ENCODE data around the gene TPO. TPM values are rescaled to one million over a fixed set of nuclear protein-coding genes. Genes with fewer than 3 reads are reported as not detected.
A peak's percentile ranks its signal among the peaks of the same experiment; 100 is the strongest.

Gene TPO
- total RNA-seq, 2 donors from 2014 or later: not detected

DNA sequence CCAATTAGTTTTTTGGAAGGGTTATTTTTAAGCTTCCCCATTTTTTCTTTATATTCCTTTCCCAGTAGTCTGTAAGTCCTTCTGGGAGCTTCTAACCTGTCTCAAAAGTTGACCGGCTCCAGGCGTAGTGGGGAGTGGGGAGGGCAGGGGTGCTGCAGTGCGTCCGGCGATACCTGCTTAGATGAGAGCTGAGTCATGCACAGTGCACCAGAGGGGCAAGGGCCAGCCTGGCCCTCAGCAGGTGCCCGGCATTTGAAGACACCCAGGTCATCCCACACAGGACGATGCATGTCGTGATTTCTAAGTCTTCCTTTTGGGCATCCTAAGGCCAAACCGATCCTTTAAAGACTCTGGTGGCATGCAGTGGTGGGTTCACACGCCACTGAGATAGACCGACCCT, 73.4 kb downstream of the TPO start:
- 94 to 100% methylated on average over 5 to 11 of the region's 11 CpGs for WGBS, 2 experiments (ENCODE audit: insufficient coverage in 1 of 2, insufficient read length in 1 of 2)
- no peaks in the 10 kb centered on the region for H3K36me3 Mint-ChIP-seq (ENCODE audit: low read depth)
- DNase-seq: peak; percentile 20

GRCh38 chr2:1487758-1488157, 74.5 kb downstream of the TPO start:
- peak; percentile 35 for DNase-seq
- Mint-ChIP-seq H3K27ac (no peak overlapping the region), H3K27me3 (ENCODE audit: insufficient read depth) (no peaks in the 10 kb centered on the region), H3K36me3 (ENCODE audit: low read depth) (no peaks in the 10 kb centered on the region), H3K9me3 (no peaks in the 10 kb centered on the region), H3K4me1 (no peaks in the 10 kb centered on the region), H3K4me3 (no peak overlapping the region)
- Histone ChIP-seq H3K27me3 (ENCODE audit: control insufficient read depth, insufficient read depth, low read length, poor library complexity, severe bottlenecking) (no peaks in the 10 kb centered on the region), H3K4me1 (ENCODE audit: control insufficient read depth, insufficient read depth, low read length) (no peaks in the 10 kb centered on the region), H3K9ac (ENCODE audit: extremely low read depth, low read length, poor library complexity, severe bottlenecking) (no peak overlapping the region), H3K9me3 (ENCODE audit: control insufficient read depth, low read length) (no peaks in the 10 kb centered on the region), H3K4me3 (ENCODE audit: low read length) (no peak overlapping the region), H3K27ac (ENCODE audit: low read depth, low read length) (no peak overlapping the region), H3K36me3 (ENCODE audit: control insufficient read depth, insufficient read depth, low read length) (no peaks in the 10 kb centered on the region)
- 91 to 93% methylated on average over 6 to 9 of the region's 9 CpGs for WGBS, 2 experiments (ENCODE audit: insufficient coverage in 1 of 2, insufficient read length in 1 of 2)
- no peak for TF ChIP-seq CTCF (conservative IDR thresholded peaks at IDR 0.05)

More for the DNA sequence above, 73.4 kb downstream of the TPO start:
- H3K4me1 Mint-ChIP-seq: no peaks in the 10 kb centered on the region
- no peak overlapping the region for H3K4me3 Mint-ChIP-seq
- Histone ChIP-seq H3K9ac (ENCODE audit: extremely low read depth, low read length, poor library complexity, severe bottlenecking) (no peak overlapping the region), H3K4me1 (ENCODE audit: control insufficient read depth, insufficient read depth, low read length) (no peaks in the 10 kb centered on the region), H3K9me3 (ENCODE audit: control insufficient read depth, low read length) (no peaks in the 10 kb centered on the region), H3K27me3 (ENCODE audit: control insufficient read depth, insufficient read depth, low read length, poor library complexity, severe bottlenecking) (no peaks in the 10 kb centered on the region), H3K36me3 (ENCODE audit: control insufficient read depth, insufficient read depth, low read length) (no peaks in the 10 kb centered on the region), H3K4me3 (ENCODE audit: low read length) (no peak overlapping the region), H3K27ac (ENCODE audit: low read depth, low read length) (no peak overlapping the region)
- no peak for TF ChIP-seq CTCF (conservative IDR thresholded peaks at IDR 0.05)
- no peaks in the 10 kb centered on the region for H3K9me3 Mint-ChIP-seq
- no peaks in the 10 kb centered on the region for H3K27me3 Mint-ChIP-seq (ENCODE audit: insufficient read depth)
- no peak overlapping the region for H3K27ac Mint-ChIP-seq

DNA sequence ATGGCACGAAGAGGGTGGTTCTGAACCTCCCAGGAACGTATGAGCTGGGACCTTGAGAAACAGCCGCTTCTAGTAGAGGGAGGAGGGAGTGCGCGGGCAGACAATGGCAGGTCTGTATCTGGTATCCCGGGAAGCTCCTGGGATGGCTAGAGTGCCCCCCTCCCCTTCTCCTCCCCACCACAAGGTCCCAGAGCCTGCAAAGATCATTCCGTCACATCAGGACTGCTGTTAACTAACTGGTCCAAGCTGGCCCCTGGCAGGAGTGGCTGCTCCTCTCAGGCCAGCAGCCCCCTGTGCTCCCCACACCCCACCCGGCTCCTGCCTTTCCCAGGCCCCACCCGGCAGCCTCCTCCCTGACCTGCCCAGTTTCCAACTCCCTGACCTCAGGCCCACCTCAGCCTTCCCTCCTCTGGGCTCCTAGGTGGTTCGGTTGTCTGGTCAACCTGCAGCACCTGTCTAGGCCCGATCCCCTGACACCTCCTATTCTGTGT, 75.0 kb downstream of the TPO start:
- Histone ChIP-seq H3K27me3 (ENCODE audit: control insufficient read depth, insufficient read depth, low read length, poor library complexity, severe bottlenecking) (no peaks in the 10 kb centered on the region), H3K27ac (ENCODE audit: low read depth, low read length) (no peak overlapping the region), H3K9ac (ENCODE audit: extremely low read depth, low read length, poor library complexity, severe bottlenecking) (no peak overlapping the region), H3K36me3 (ENCODE audit: control insufficient read depth, insufficient read depth, low read length) (no peaks in the 10 kb centered on the region), H3K9me3 (ENCODE audit: control insufficient read depth, low read length) (no peaks in the 10 kb centered on the region), H3K4me1 (ENCODE audit: control insufficient read depth, insufficient read depth, low read length) (no peaks in the 10 kb centered on the region), H3K4me3 (ENCODE audit: low read length) (no peak overlapping the region)
- H3K9me3 Mint-ChIP-seq: no peaks in the 10 kb centered on the region
- no peaks in the 10 kb centered on the region for H3K36me3 Mint-ChIP-seq (ENCODE audit: low read depth)
- no peak overlapping the region for H3K27ac Mint-ChIP-seq
- peak; percentile 44 for DNase-seq
- WGBS, 2 experiments (ENCODE audit: insufficient coverage in 1 of 2, insufficient read length in 1 of 2): 40 to 83% methylated on average over 2 to 11 of the region's 11 CpGs
- H3K4me1 Mint-ChIP-seq: no peaks in the 10 kb centered on the region
- no peak overlapping the region for H3K4me3 Mint-ChIP-seq
- no peak for TF ChIP-seq CTCF (conservative IDR thresholded peaks at IDR 0.05)
- H3K27me3 Mint-ChIP-seq (ENCODE audit: insufficient read depth): no peaks in the 10 kb centered on the region
